ENCODE data around the gene FRMD1.

- TF ChIP-seq POLR2A (IDR thresholded peaks at IDR 0.05) (no peak), CTCF (IDR thresholded peaks at IDR 0.05 in 4 of 5, conservative IDR thresholded peaks at IDR 0.05 in 1 of 5) (no peak)
These were observed 34.2 kb upstream of the FRMD1 start for GRCh38 chr6:168113226-168113625.

Data from gastrocnemius medialis (tissue), 4 donors.